HepG2 (cell line): ENCODE data around the gene C14orf93. TPM values are rescaled to one million over a fixed set of nuclear protein-coding genes. Genes with fewer than 3 reads are reported as not detected.

Experiments
- CREM ChIP-seq, 2 experiments: sonication (generic) in 1 of 2; formaldehyde crosslinking in 1 of 2; IDR thresholded peaks; 2 replicates each; pipeline versions ENCODE4 v1.4.0 to v1.6.1; 2016 to 2020; ENCODE audit warnings: antibody characterized with exemption in 1 of 2, mild to moderate bottlenecking in 1 of 2, missing genetic modification reagents in 1 of 2
- HCFC1 ChIP-seq: fragments of 150-350 bp; IDR thresholded peaks from 2 replicates; pipeline ENCODE4 v1.6.1; 2014; ENCODE audit warnings: low read depth, low read length
- KAT8 ChIP-seq: IDR thresholded peaks from 2 replicates; pipeline ENCODE4 v1.6.1; 2016; ENCODE audit warnings: missing genetic modification reagents, missing compliant biosample characterization
- MXD4 ChIP-seq: IDR thresholded peaks from 2 replicates; pipeline ENCODE4 v1.6.1; 2016; ENCODE audit warnings: mild to moderate bottlenecking, missing biosample characterization, missing genetic modification reagents
- NFKB2 ChIP-seq: sonication (generic); formaldehyde crosslinking; IDR thresholded peaks from 2 replicates; pipeline ENCODE4 v1.4.0; 2020; ENCODE audit warnings: missing genetic modification reagents, borderline replicate concordance
- SETDB1 ChIP-seq: sonication (generic); formaldehyde crosslinking; IDR thresholded peaks from 2 replicates; pipeline ENCODE4 v1.5.1; 2020; ENCODE audit warnings: missing genetic modification reagents, mild to moderate bottlenecking, borderline replicate concordance
- SMAD1 ChIP-seq: sonication (generic); formaldehyde crosslinking; IDR thresholded peaks from 2 replicates; pipeline ENCODE4 v1.4.0; 2020; ENCODE audit warnings: missing genetic modification reagents, low read depth, mild to moderate bottlenecking, borderline replicate concordance
- ZBTB10 ChIP-seq: sonication (generic); formaldehyde crosslinking; IDR thresholded peaks from 2 replicates; pipeline ENCODE4 v1.4.0; 2020; ENCODE audit warnings: missing genetic modification reagents, borderline replicate concordance
- ZBTB3 ChIP-seq: sonication (generic); formaldehyde crosslinking; IDR thresholded peaks from 2 replicates; pipeline ENCODE4 v1.4.0; 2020; ENCODE audit warnings: low read depth, mild to moderate bottlenecking, moderate library complexity, missing genetic modification reagents, borderline replicate concordance
- ZFP62 ChIP-seq: sonication (generic); formaldehyde crosslinking; IDR thresholded peaks from 2 replicates; pipeline ENCODE4 v1.4.0; 2020; ENCODE audit warnings: missing genetic modification reagents
- ZNF264 ChIP-seq: sonication (generic); formaldehyde crosslinking; IDR thresholded peaks from 2 replicates; pipeline ENCODE4 v1.4.0; 2020; ENCODE audit warnings: missing genetic modification reagents
- ZNF549 ChIP-seq: sonication (generic); formaldehyde crosslinking; IDR thresholded peaks from 2 replicates; pipeline ENCODE4 v1.5.0; 2020; ENCODE audit warnings: missing genetic modification reagents
- ZNF672 ChIP-seq: sonication (generic); formaldehyde crosslinking; IDR thresholded peaks from 2 replicates; pipeline ENCODE4 v1.8.1; 2022; ENCODE audit warnings: missing genetic modification reagents
- ZNF780A ChIP-seq: sonication (generic); formaldehyde crosslinking; IDR thresholded peaks from 2 replicates; pipeline ENCODE4 v1.8.0; 2022; ENCODE audit warnings: mild to moderate bottlenecking, missing genetic modification reagents, moderate library complexity
- ZUFSP ChIP-seq: sonication (generic); formaldehyde crosslinking; IDR thresholded peaks from 2 replicates; pipeline ENCODE4 v1.9.0; 2021; ENCODE audit warnings: missing genetic modification reagents, mild to moderate bottlenecking, borderline replicate concordance
- polyA plus RNA-seq, 8 experiments: library from polyadenylated mRNA; depleted of rRNA in 3 of 8; stranded (reverse) in 7 of 8; unstranded in 1 of 8; fragments of >200 nt; fragmentation: Illumina TruSeq in 4 of 8; extraction: Trizol in 4 of 8; gene quantifications; 2 replicates each; pipeline versions ENCODE4 v1.2.1 to v1.2.3, GENCODE V29; 2011 to 2016; ENCODE audit warnings: low read depth in 4 of 8, missing spikeins in 1 of 8, mixed read lengths in 1 of 8; ENCODE audit not compliant: insufficient read depth in 1 of 8
- total RNA-seq, 5 experiments: library from RNA; depleted of rRNA; stranded (reverse); fragments of >200 nt; fragmentation: Illumina TruSeq; extraction: Trizol; gene quantifications; 2 replicates each; pipeline ENCODE4 v1.2.3, GENCODE V29; 2016; ENCODE audit warnings: low read depth in 1 of 5
- TF ChIP-seq, protein P1 (sequence below): IDR thresholded peaks from 2 replicates; pipeline ENCODE4 v1.6.1; 2012; ENCODE audit warnings: low read length, improper control_type of control experiment
- TF ChIP-seq, protein P2 (sequence below): sonication (generic); formaldehyde crosslinking; IDR thresholded peaks from 2 replicates; pipeline ENCODE4 v1.8.0; 2022; ENCODE audit warnings: missing genetic modification reagents, mild to moderate bottlenecking, borderline replicate concordance

Gene C14orf93
- total and polyA plus RNA-seq, 2 of the 13 experiments (the other 11 are each of a cell fraction or from before 2014, with no cell fraction given), result 11.4 to 22.5 TPM

DNA sequence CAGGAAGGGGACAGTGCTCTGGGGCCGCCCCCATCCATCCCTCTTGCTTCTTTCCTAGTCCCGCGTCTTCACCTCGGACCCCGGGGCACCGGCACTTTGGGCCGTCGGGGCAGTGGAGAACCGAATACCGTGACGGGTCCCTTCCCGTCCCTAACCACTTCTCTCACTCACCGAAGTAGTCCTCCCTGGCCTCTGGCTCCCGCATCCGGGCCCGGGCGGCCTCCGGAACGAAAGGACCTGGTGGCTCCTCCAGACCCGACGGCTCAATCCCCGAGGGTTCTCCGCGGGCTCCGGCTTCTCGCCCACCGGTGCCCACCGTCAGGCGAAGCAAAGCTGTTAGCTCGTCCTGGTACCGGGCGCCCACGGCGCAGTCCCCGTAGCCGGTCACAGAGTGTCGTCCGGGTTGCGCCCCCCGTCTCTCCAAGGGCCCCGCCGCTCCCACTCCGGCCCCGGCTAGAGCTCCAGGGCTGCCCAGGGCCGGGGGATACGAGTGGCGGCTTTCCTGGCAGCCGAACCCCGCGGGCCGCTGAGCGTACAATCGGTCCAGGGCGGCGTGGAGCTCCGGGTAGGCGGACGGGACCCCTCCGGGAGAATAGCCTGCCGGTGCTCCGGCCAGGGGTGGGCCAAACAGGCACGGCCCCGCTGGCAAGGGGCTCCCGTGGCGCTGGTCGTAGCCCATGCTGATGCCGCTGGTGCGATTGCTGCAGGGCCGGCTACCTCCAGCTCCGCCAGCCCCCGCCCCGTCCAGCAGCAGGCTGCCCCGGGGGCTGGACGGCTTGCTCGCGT, 28.7 kb downstream of the C14orf93 start (continued):
- TF ChIP-seq ZNF264 (CRISPR knock-in tag) (no peak), MXD4 (0 out of 2 replicates have a peak, but pooled peaks have one; percentile 3), ZNF549 (CRISPR knock-in tag) (no peak), ZBTB3 (CRISPR knock-in tag) (peak; percentile 19; the same call in 1 of the 2 replicates), CREM (IDR thresholded peaks at IDR 0.05) (no peak), CREM (CRISPR knock-in tag; IDR thresholded peaks at IDR 0.05) (no peak), ZFP62 (no peak), ZBTB10 (no peak), SETDB1 (no peak), SMAD1 (CRISPR knock-in tag) (no peak), ZNF672 (CRISPR knock-in tag) (no peak), NFKB2 (CRISPR knock-in tag) (no peak), ZUFSP (no peak), HCFC1 (peak; percentile 22; the same call in 1 of the 2 replicates), ZNF780A (CRISPR knock-in tag) (no peak), KAT8 (0 out of 2 replicates have a peak, but pooled peaks have one; percentile 36)
- TF ChIP-seq, protein P1, sequence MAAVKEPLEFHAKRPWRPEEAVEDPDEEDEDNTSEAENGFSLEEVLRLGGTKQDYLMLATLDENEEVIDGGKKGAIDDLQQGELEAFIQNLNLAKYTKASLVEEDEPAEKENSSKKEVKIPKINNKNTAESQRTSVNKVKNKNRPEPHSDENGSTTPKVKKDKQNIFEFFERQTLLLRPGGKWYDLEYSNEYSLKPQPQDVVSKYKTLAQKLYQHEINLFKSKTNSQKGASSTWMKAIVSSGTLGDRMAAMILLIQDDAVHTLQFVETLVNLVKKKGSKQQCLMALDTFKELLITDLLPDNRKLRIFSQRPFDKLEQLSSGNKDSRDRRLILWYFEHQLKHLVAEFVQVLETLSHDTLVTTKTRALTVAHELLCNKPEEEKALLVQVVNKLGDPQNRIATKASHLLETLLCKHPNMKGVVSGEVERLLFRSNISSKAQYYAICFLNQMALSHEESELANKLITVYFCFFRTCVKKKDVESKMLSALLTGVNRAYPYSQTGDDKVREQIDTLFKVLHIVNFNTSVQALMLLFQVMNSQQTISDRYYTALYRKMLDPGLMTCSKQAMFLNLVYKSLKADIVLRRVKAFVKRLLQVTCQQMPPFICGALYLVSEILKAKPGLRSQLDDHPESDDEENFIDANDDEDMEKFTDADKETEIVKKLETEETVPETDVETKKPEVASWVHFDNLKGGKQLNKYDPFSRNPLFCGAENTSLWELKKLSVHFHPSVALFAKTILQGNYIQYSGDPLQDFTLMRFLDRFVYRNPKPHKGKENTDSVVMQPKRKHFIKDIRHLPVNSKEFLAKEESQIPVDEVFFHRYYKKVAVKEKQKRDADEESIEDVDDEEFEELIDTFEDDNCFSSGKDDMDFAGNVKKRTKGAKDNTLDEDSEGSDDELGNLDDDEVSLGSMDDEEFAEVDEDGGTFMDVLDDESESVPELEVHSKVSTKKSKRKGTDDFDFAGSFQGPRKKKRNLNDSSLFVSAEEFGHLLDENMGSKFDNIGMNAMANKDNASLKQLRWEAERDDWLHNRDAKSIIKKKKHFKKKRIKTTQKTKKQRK, result no peak
- TF ChIP-seq, protein P2, sequence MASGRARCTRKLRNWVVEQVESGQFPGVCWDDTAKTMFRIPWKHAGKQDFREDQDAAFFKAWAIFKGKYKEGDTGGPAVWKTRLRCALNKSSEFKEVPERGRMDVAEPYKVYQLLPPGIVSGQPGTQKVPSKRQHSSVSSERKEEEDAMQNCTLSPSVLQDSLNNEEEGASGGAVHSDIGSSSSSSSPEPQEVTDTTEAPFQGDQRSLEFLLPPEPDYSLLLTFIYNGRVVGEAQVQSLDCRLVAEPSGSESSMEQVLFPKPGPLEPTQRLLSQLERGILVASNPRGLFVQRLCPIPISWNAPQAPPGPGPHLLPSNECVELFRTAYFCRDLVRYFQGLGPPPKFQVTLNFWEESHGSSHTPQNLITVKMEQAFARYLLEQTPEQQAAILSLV (CRISPR knock-in tag), result no peak; the same call in 1 of the 2 replicates
